H9 (cell line): Measurements from ENCODE around the gene LRRC45. TPM values are rescaled to one million over a fixed set of nuclear protein-coding genes. Genes with fewer than 3 reads are reported as not detected.

Experiments used
- DNase-seq: peaks from one replicate; pipeline ENCODE4 v3.0.0-alpha.2; 2017
- H2AFZ ChIP-seq: one replicate; pipeline ENCODE4 v1.6.1; 2013; ENCODE audit warnings: mild to moderate bottlenecking, low read length, control low read depth, moderate library complexity
- H2AK5ac ChIP-seq: 2 replicates; pipeline ENCODE4 v1.6.1; 2013; ENCODE audit warnings: low read length, control low read depth, mixed read lengths; ENCODE audit not compliant: insufficient read length
- H2BK120ac ChIP-seq: one replicate; pipeline ENCODE4 v1.6.1; 2013; ENCODE audit warnings: low read depth, mild to moderate bottlenecking, low read length, control low read depth, inconsistent platforms; ENCODE audit not compliant: poor library complexity, severe bottlenecking
- H2BK12ac ChIP-seq: 2 replicates; pipeline ENCODE4 v1.6.1; 2013; ENCODE audit warnings: low read length, control low read depth, mixed read lengths, low read depth; ENCODE audit not compliant: insufficient read length
- H2BK15ac ChIP-seq: 2 replicates; pipeline ENCODE4 v1.6.1; 2013; ENCODE audit warnings: low read depth, low read length, control low read depth
- H2BK20ac ChIP-seq: one replicate; pipeline ENCODE4 v1.6.1; 2013; ENCODE audit warnings: low read depth, mild to moderate bottlenecking, low read length, control low read depth, inconsistent platforms; ENCODE audit not compliant: poor library complexity, severe bottlenecking
- H2BK5ac ChIP-seq: 2 replicates; pipeline ENCODE4 v1.6.1; 2013; ENCODE audit warnings: low read length, control low read depth, mixed read lengths; ENCODE audit not compliant: insufficient read length
- H3K14ac ChIP-seq: 2 replicates; pipeline ENCODE4 v1.6.1; 2013; ENCODE audit warnings: low read length, control low read depth; ENCODE audit not compliant: insufficient read depth
- H3K18ac ChIP-seq: 2 replicates; pipeline ENCODE4 v1.6.1; 2013; ENCODE audit warnings: low read depth, mild to moderate bottlenecking, mixed read lengths, low read length, control low read depth; ENCODE audit not compliant: insufficient read length
- H3K23ac ChIP-seq: 2 replicates; pipeline ENCODE4 v1.6.1; 2013; ENCODE audit warnings: low read length, control low read depth, mixed read lengths, low read depth; ENCODE audit not compliant: insufficient read length
- H3K23me2 ChIP-seq: 2 replicates; pipeline ENCODE4 v1.6.1; 2013; ENCODE audit warnings: low read depth, mild to moderate bottlenecking, mixed read lengths, low read length, control low read depth; ENCODE audit not compliant: insufficient read length, poor library complexity, severe bottlenecking
- H3K27ac ChIP-seq: 2 replicates; pipeline ENCODE4 v1.5.1; 2013; ENCODE audit warnings: low read length, control low read depth, mixed read lengths, low read depth; ENCODE audit not compliant: insufficient read length
- H3K27me3 ChIP-seq: 2 replicates; pipeline ENCODE4 v1.6.1; 2013; ENCODE audit warnings: low read length, control low read depth, inconsistent platforms; ENCODE audit not compliant: insufficient read depth
- H3K4ac ChIP-seq: 2 replicates; pipeline ENCODE4 v1.6.1; 2013; ENCODE audit warnings: low read depth, mild to moderate bottlenecking, control low read depth, inconsistent platforms, low read length, moderate library complexity
- H3K4me1 ChIP-seq: 2 replicates; pipeline ENCODE4 v1.6.1; 2013; ENCODE audit warnings: low read length, control low read depth, inconsistent platforms; ENCODE audit not compliant: insufficient read depth
- H3K4me2 ChIP-seq: 2 replicates; pipeline ENCODE4 v1.6.1; 2013; ENCODE audit warnings: low read length, control low read depth, mixed read lengths; ENCODE audit not compliant: insufficient read length, insufficient read depth
- H3K56ac ChIP-seq: 2 replicates; pipeline ENCODE4 v1.6.1; 2013; ENCODE audit warnings: low read depth, mild to moderate bottlenecking, mixed read lengths, low read length, control low read depth; ENCODE audit not compliant: insufficient read length
- H3K79me1 ChIP-seq: 2 replicates; pipeline ENCODE4 v1.6.1; 2013; ENCODE audit warnings: low read depth, mild to moderate bottlenecking, moderate library complexity, low read length, control low read depth, inconsistent platforms; ENCODE audit not compliant: insufficient read depth, poor library complexity, severe bottlenecking
- H3K79me2 ChIP-seq: 2 replicates; pipeline ENCODE4 v1.6.1; 2013; ENCODE audit warnings: low read length, control low read depth, inconsistent platforms; ENCODE audit not compliant: insufficient read depth
- H3K9ac ChIP-seq: 2 replicates; pipeline ENCODE4 v1.6.1; 2013; ENCODE audit warnings: low read length, control low read depth, mixed read lengths; ENCODE audit not compliant: insufficient read length; ENCODE audit errors: extremely low read depth
- H3K9me3 ChIP-seq: one replicate; pipeline ENCODE4 v1.6.1; 2013; ENCODE audit warnings: low read depth, low read length, inconsistent platforms; ENCODE audit not compliant: control insufficient read depth
- H3T11ph ChIP-seq: one replicate; pipeline ENCODE4 v1.6.1; 2013; ENCODE audit warnings: mild to moderate bottlenecking, low read length, control low read depth, inconsistent platforms
- H4K20me1 ChIP-seq: one replicate; pipeline ENCODE4 v1.6.1; 2013; ENCODE audit not compliant: control insufficient read depth, insufficient read length, insufficient read depth
- H4K5ac ChIP-seq: 2 replicates; pipeline ENCODE4 v1.6.1; 2013; ENCODE audit warnings: low read depth, mild to moderate bottlenecking, mixed read lengths, low read length, control low read depth; ENCODE audit not compliant: insufficient read length
- H4K8ac ChIP-seq: replicated peaks from 2 replicates; pipeline ENCODE4 v1.6.1; 2013; ENCODE audit warnings: low read length, control low read depth, mixed read lengths, low read depth; ENCODE audit not compliant: insufficient read length
- H4K91ac ChIP-seq: 2 replicates; pipeline ENCODE4 v1.6.1; 2013; ENCODE audit warnings: low read depth, mild to moderate bottlenecking, moderate library complexity, mixed read lengths, low read length, control low read depth; ENCODE audit not compliant: insufficient read length
- H3K27ac Mint-ChIP-seq, 3 experiments: 2 replicates in 2 of 3; 3 replicates in 1 of 3; pipeline ENCODE4 v1.8.0; 2020 to 2021; ENCODE audit warnings: mixed read lengths in 3 of 3, mild to moderate bottlenecking in 1 of 3, moderate library complexity in 1 of 3
- H3K27me3 Mint-ChIP-seq: 2 replicates; pipeline ENCODE4 v1.8.0; 2021; ENCODE audit warnings: low read depth, mild to moderate bottlenecking, moderate library complexity, mixed read lengths
- H3K36me3 Mint-ChIP-seq, 3 experiments: 2 replicates in 2 of 3; 3 replicates in 1 of 3; pipeline ENCODE4 v1.8.0; 2020 to 2021; ENCODE audit warnings: low read depth in 3 of 3, mixed read lengths in 3 of 3; ENCODE audit not compliant: insufficient read depth in 1 of 3
- H3K4me1 Mint-ChIP-seq, 2 experiments: 2 replicates each; pipeline ENCODE4 v1.8.0; 2020; ENCODE audit warnings: mixed read lengths in 2 of 2
- H3K4me3 Mint-ChIP-seq, 2 experiments: 2 replicates in 1 of 2; 3 replicates in 1 of 2; pipeline ENCODE4 v1.8.0; 2020 to 2021; ENCODE audit warnings: mild to moderate bottlenecking in 2 of 2, mixed read lengths in 2 of 2, moderate library complexity in 1 of 2
- H3K9me3 Mint-ChIP-seq, 2 experiments: 2 replicates in 1 of 2; 3 replicates in 1 of 2; pipeline ENCODE4 v1.8.0; 2020; ENCODE audit warnings: mild to moderate bottlenecking in 2 of 2, mixed read lengths in 2 of 2, moderate library complexity in 1 of 2
- WGBS: extraction: QIAGEN DNeasy Blood & Tissue Kit; methylation state at CpG from one replicate; pipeline ENCODE4 v1.1.7; 2013; ENCODE audit warnings: missing lambda C conversion rate, low lambda C conversion rate, mixed read lengths; ENCODE audit not compliant: insufficient read length; ENCODE audit errors: extremely low coverage; 5-methylcytosine and 5-hydroxymethylcytosine counted together
- total RNA-seq: library from RNA; stranded (reverse); gene quantifications from 2 replicates; pipeline ENCODE4 v1.2.1, GENCODE V29; 2021
- TF ChIP-seq, protein P1 (sequence below): fragments of 200-600 bp; sonication (generic); conservative IDR thresholded peaks from 3 replicates; pipeline ENCODE4 v1.8.0; 2021; ENCODE audit warnings: antibody characterized with exemption, mild to moderate bottlenecking

Gene LRRC45
- total RNA-seq, 1 experiment from 2014 or later: 28.7 TPM

DNA sequence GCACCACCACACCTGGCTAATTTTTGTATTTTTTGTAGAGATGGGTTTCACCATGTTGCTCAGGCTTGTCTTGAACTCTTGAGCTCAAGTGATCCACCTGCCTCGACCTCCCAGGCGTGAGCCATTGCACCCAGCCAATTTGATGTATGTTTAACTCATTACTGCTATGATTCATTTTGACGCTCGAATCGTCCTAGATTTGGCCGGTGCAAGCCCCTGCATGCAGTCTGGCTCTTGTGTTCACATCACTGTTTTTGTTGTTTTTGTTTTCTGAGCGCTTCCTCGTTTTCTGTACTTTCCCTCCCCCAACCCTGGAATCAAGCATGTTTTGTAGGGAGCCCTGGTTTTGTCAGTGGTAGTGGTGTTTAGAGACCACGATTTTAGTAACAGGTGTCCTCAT is 50.3 kb downstream of the LRRC45 start:
- Histone ChIP-seq H3K18ac (no peak overlapping the region), H3K23ac (no peak overlapping the region), H3T11ph (no peak overlapping the region), H3K27me3 (no peaks in the 10 kb centered on the region), H3K23me2 (no peaks in the 10 kb centered on the region), H3K56ac (no peak overlapping the region), H3K9ac (no peak overlapping the region), H4K8ac (no peak overlapping the region), H3K79me1 (no peaks in the 10 kb centered on the region), H2BK120ac (no peak overlapping the region), H3K14ac (no peak overlapping the region), H2BK20ac (no peak overlapping the region), H2BK15ac (no peak overlapping the region), H3K4me2 (no peak overlapping the region), H3K4me1 (no peaks in the 10 kb centered on the region), H4K20me1 (no peaks in the 10 kb centered on the region), H2BK12ac (no peak overlapping the region), H3K9me3 (no peaks in the 10 kb centered on the region), H2AK5ac (no peak overlapping the region), H3K27ac (no peak overlapping the region), H4K5ac (no peak overlapping the region), H2AFZ (no peak overlapping the region), H3K79me2 (no peaks in the 10 kb centered on the region), H2BK5ac (no peak overlapping the region), H4K91ac (no peak overlapping the region), H3K4ac (no peak overlapping the region)
- Mint-ChIP-seq H3K36me3 (peaks cover 2 to 5% (median 3%) of the 10 kb centered on the region in 3 experiments; a peak in 6 of 7 replicates), H3K27me3 (peaks cover 40% of the 10 kb centered on the region), H3K4me1 (no peaks in the 10 kb centered on the region; a peak in 2 of 4 replicates), H3K4me3 (no peak overlapping the region), H3K9me3 (no peaks in the 10 kb centered on the region), H3K27ac (no peak overlapping the region)
- no peak for DNase-seq
- TF ChIP-seq, protein P1, sequence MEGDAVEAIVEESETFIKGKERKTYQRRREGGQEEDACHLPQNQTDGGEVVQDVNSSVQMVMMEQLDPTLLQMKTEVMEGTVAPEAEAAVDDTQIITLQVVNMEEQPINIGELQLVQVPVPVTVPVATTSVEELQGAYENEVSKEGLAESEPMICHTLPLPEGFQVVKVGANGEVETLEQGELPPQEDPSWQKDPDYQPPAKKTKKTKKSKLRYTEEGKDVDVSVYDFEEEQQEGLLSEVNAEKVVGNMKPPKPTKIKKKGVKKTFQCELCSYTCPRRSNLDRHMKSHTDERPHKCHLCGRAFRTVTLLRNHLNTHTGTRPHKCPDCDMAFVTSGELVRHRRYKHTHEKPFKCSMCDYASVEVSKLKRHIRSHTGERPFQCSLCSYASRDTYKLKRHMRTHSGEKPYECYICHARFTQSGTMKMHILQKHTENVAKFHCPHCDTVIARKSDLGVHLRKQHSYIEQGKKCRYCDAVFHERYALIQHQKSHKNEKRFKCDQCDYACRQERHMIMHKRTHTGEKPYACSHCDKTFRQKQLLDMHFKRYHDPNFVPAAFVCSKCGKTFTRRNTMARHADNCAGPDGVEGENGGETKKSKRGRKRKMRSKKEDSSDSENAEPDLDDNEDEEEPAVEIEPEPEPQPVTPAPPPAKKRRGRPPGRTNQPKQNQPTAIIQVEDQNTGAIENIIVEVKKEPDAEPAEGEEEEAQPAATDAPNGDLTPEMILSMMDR: no peak
- no CpG with 5 or more reads among the region's 9 CpGs for WGBS
